Measurements from ENCODE around the gene RAB12. TPM values are rescaled to one million over a fixed set of nuclear protein-coding genes. Genes with fewer than 3 reads are reported as not detected.
A peak's percentile ranks its signal among the peaks of the same experiment; 100 is the strongest.

Gene RAB12
- total and polyA plus RNA-seq, 2 donors (not counting 1 experiment from before 2014, with no cell fraction given) = 33.9 to 60.4 TPM

GRCh38 chr18:8609659-8610458 is 622 bp downstream of the RAB12 start:
- peak overlapping the region; percentile 81 for H3K27ac ChIP-seq (ENCODE audit: insufficient read depth, low read length)
- no peaks in the 10 kb centered on the region for H4K20me1 ChIP-seq (ENCODE audit: control insufficient read depth, extremely low read depth, insufficient read depth, low read length)
- H3K4me2 ChIP-seq (ENCODE audit: extremely low read depth, insufficient read depth, low read length) = peak overlapping the region; percentile 78
- H3K27me3 ChIP-seq (ENCODE audit: control insufficient read depth, insufficient read depth, low read length) = no peaks in the 10 kb centered on the region
- no peak overlapping the region for H2AFZ ChIP-seq (ENCODE audit: low read length)
- peaks cover 2% of the 10 kb centered on the region for H3K36me3 ChIP-seq (ENCODE audit: control insufficient read depth, insufficient read depth, low read length)
- H3K9me3 ChIP-seq (ENCODE audit: control insufficient read depth, insufficient read depth, low read depth, low read length) = no peaks in the 10 kb centered on the region
- peak overlapping the region; percentile 59 to 91 (median 86) for H3K4me3 ChIP-seq (replicated peaks in 1 of 4; ENCODE audit: control extremely low read depth in 1 of 4, insufficient read depth in 1 of 4, low read depth in 3 of 4, low read length in 4 of 4)
- no peak for DNase-seq (ENCODE audit: low read depth in 2 of 2)
- TF ChIP-seq EZH2 (IDR thresholded peaks at IDR 0.05; ENCODE audit: low read length, missing control alignments) = no peak
- TF ChIP-seq, protein P1, sequence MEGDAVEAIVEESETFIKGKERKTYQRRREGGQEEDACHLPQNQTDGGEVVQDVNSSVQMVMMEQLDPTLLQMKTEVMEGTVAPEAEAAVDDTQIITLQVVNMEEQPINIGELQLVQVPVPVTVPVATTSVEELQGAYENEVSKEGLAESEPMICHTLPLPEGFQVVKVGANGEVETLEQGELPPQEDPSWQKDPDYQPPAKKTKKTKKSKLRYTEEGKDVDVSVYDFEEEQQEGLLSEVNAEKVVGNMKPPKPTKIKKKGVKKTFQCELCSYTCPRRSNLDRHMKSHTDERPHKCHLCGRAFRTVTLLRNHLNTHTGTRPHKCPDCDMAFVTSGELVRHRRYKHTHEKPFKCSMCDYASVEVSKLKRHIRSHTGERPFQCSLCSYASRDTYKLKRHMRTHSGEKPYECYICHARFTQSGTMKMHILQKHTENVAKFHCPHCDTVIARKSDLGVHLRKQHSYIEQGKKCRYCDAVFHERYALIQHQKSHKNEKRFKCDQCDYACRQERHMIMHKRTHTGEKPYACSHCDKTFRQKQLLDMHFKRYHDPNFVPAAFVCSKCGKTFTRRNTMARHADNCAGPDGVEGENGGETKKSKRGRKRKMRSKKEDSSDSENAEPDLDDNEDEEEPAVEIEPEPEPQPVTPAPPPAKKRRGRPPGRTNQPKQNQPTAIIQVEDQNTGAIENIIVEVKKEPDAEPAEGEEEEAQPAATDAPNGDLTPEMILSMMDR (conservative IDR thresholded peaks at IDR 0.05 in 1 of 2, IDR thresholded peaks at IDR 0.05 in 1 of 2; ENCODE audit: low read depth in 1 of 2, low read length in 2 of 2) = no peak
- H3K4me1 ChIP-seq (ENCODE audit: control insufficient read depth, extremely low read depth, insufficient read depth, low read length) = peaks cover 7% of the 10 kb centered on the region
- peak overlapping the region; percentile 76 for H3K9ac ChIP-seq (ENCODE audit: insufficient read depth, low read length)
- H3K79me2 ChIP-seq (ENCODE audit: control insufficient read depth, insufficient read depth, low read length) = peaks cover 47% of the 10 kb centered on the region

DNA sequence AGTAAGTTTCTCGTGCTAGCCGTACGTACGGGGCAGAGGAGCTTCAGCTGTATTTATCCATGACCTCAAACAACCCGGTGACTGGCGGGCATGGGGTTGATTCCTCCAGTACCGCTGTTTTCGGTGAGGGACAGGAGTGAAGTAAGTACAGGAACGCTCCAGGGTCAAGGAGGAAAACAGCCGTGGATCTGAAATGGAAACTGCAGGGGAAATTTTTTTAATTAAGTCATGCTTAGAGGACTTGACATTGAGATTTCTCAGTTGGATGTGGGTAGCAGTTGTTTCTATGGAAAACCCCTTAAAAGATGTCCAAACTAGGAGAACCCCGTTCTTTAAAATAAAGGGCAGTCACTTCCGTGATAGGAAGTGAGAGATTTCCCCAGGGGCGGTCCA is 1.2 kb downstream of the RAB12 start:
- TF ChIP-seq, protein P1 (conservative IDR thresholded peaks at IDR 0.05 in 1 of 2, IDR thresholded peaks at IDR 0.05 in 1 of 2; ENCODE audit: low read depth in 1 of 2, low read length in 2 of 2) = no peak
- no peak for TF ChIP-seq EZH2 (IDR thresholded peaks at IDR 0.05; ENCODE audit: low read length, missing control alignments)
- Histone ChIP-seq H4K20me1 (ENCODE audit: control insufficient read depth, extremely low read depth, insufficient read depth, low read length) (no peaks in the 10 kb centered on the region), H3K27me3 (ENCODE audit: control insufficient read depth, insufficient read depth, low read length) (no peaks in the 10 kb centered on the region), H3K9me3 (ENCODE audit: control insufficient read depth, insufficient read depth, low read depth, low read length) (no peaks in the 10 kb centered on the region), H3K27ac (ENCODE audit: insufficient read depth, low read length) (peak overlapping the region; percentile 81), H3K4me2 (ENCODE audit: extremely low read depth, insufficient read depth, low read length) (peak overlapping the region; percentile 78), H2AFZ (ENCODE audit: low read length) (no peak overlapping the region), H3K4me3 (replicated peaks in 1 of 4; ENCODE audit: control extremely low read depth in 1 of 4, insufficient read depth in 1 of 4, low read depth in 3 of 4, low read length in 4 of 4) (peak overlapping the region; percentile 59 to 91 (median 86)), H3K79me2 (ENCODE audit: control insufficient read depth, insufficient read depth, low read length) (peaks cover 49% of the 10 kb centered on the region), H3K4me1 (ENCODE audit: control insufficient read depth, extremely low read depth, insufficient read depth, low read length) (peaks cover 11% of the 10 kb centered on the region), H3K36me3 (ENCODE audit: control insufficient read depth, insufficient read depth, low read length) (peaks cover 2% of the 10 kb centered on the region), H3K9ac (ENCODE audit: insufficient read depth, low read length) (peak overlapping the region; percentile 76)
- peak; percentile 31 to 34 for DNase-seq (ENCODE audit: low read depth in 2 of 2)

- H3K4me3 ChIP-seq (replicated peaks in 1 of 4; ENCODE audit: control extremely low read depth in 1 of 4, insufficient read depth in 1 of 4, low read depth in 3 of 4, low read length in 4 of 4) = peak overlapping the region in 2 of 4 experiments; percentile 5 to 88
- peaks cover 4% of the 10 kb centered on the region for H3K36me3 ChIP-seq (ENCODE audit: control insufficient read depth, insufficient read depth, low read length)
- peaks cover 13% of the 10 kb centered on the region for H3K4me1 ChIP-seq (ENCODE audit: control insufficient read depth, extremely low read depth, insufficient read depth, low read length)
- no peaks in the 10 kb centered on the region for H4K20me1 ChIP-seq (ENCODE audit: control insufficient read depth, extremely low read depth, insufficient read depth, low read length)
- no peak overlapping the region for H3K27ac ChIP-seq (ENCODE audit: insufficient read depth, low read length)
- no peak overlapping the region for H3K4me2 ChIP-seq (ENCODE audit: extremely low read depth, insufficient read depth, low read length)
- no peaks in the 10 kb centered on the region for H3K9me3 ChIP-seq (ENCODE audit: control insufficient read depth, insufficient read depth, low read depth, low read length)
- H3K79me2 ChIP-seq (ENCODE audit: control insufficient read depth, insufficient read depth, low read length) = peaks cover 61% of the 10 kb centered on the region
- H2AFZ ChIP-seq (ENCODE audit: low read length) = no peak overlapping the region
- no peak overlapping the region for H3K9ac ChIP-seq (ENCODE audit: insufficient read depth, low read length)
- TF ChIP-seq, protein P1 (conservative IDR thresholded peaks at IDR 0.05 in 1 of 2, IDR thresholded peaks at IDR 0.05 in 1 of 2; ENCODE audit: low read depth in 1 of 2, low read length in 2 of 2) = no peak
- TF ChIP-seq EZH2 (IDR thresholded peaks at IDR 0.05; ENCODE audit: low read length, missing control alignments) = no peak
- H3K27me3 ChIP-seq (ENCODE audit: control insufficient read depth, insufficient read depth, low read length) = no peaks in the 10 kb centered on the region
- DNase-seq (ENCODE audit: low read depth in 2 of 2) = no peak
Measured at GRCh38 chr18:8611916-8612576, 2.8 kb downstream of the RAB12 start.

Data from fibroblast of lung (primary cell).